ENCODE measurements around the gene ATP2A3.

Gene ATP2A3

DNA sequence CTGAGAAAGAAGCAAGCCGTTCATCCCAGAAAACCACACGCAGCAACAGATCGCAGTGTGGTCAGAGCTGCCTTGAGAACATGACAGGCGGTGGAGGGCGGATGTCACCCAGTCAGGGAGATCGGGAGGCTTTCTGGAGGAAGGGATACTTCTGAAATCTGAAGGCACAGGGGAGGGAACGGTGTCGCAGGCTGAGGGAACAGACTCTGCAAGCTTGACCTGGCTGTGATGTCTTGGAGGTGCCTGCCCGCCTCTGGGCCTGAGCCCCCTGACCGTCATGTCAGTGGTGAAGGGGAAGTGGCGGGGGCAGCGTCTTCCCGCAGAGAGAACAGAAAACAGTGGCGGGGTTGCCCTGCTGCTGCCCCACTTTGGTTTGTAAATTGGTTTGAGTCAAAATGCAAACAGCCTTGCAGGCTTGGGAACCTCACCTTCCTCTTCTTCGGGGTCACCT, 8.1 kb upstream of the ATP2A3 start:
- DNase-seq: no peak

DNA sequence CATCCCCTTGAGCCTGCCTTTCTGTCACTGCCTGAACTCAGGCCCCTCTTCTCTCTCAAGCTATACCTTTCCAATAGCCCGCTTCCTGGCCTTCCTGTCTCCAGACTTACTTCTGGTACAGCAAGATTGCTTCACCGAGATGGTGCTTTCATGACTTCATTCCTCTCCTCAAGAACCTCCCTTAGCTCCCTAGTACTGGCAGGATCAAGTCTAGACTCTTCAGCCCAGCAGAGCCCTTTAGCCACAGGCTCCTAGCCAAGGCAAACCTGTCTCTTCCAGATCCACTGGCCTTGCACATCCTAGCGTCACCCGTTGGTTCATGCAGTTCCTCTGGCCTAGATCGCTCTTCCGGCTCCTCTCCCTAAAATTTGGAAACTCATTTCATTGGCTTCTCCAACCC, 6.4 kb upstream of the ATP2A3 start:
- no peak for DNase-seq

DNA sequence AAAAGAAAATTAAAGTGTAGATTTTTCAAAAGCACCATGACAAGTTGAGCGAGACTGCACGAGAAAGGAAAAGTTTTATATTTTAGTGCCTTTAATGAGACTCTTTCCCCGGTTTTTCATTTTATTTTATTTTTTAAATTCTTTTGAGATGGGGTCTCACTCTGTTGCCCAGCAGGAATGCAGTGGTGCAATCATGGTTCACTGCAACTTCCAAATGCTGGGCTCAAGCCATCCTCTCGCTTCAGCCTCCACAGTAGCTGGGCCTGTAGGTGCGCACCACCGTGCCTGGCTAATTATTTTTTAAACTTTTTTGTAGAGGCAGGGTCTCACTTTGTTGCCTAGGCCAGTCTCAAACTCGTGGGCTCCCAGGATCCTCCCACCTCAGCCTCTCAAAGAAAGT, 5.7 kb upstream of the ATP2A3 start:
- no peak for DNase-seq

DNA sequence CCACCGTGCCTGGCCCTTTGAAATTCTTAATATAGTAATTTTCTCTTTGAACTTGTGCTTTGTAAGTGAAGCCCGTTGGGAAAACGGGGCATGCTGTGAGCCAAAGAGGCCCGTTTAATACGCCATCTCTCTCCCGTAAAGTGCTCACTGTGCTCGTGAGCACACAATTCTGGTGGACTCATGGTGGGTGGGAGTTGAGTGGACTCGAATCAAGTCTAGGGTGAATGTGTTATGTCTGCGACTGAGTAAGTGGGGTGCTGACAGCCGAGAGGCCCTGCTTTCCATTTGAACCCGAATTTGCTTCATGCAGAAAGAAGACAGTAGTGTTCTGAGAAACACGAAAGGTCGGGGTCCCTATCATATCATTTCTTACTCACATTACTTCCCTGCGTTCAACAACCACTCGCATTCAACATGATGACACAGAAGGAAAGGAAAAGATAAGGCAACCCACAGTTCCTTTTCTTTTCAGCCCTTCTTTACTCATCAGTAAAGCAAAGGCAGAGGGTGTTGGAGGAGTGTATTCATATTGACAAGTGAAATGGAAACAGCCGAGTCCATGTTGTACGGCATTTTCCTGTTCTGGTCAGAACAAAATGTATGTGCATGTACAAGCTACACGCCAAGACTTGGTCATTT, 4.8 kb upstream of the ATP2A3 start:
- no peak for DNase-seq

DNA sequence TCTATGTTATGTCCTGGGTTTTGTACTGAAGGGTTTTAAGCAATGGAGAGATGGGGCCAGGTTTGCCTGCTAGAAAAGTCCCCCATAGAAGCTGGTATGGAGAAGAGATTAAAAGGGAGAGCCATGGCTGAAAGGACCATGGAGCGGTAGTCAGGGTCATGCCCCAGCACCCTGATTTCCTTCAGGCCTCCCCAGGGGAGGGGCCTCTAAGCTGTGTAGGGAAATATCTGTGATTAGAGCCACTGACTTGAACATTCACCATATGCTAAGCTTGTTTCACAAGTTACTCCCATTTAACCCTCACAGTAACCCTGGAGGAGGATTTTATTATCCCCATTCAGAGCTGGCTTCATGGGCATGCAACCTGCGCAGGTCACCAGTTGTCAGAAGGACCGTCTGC, 3.8 kb upstream of the ATP2A3 start:
- DNase-seq: no peak

DNA sequence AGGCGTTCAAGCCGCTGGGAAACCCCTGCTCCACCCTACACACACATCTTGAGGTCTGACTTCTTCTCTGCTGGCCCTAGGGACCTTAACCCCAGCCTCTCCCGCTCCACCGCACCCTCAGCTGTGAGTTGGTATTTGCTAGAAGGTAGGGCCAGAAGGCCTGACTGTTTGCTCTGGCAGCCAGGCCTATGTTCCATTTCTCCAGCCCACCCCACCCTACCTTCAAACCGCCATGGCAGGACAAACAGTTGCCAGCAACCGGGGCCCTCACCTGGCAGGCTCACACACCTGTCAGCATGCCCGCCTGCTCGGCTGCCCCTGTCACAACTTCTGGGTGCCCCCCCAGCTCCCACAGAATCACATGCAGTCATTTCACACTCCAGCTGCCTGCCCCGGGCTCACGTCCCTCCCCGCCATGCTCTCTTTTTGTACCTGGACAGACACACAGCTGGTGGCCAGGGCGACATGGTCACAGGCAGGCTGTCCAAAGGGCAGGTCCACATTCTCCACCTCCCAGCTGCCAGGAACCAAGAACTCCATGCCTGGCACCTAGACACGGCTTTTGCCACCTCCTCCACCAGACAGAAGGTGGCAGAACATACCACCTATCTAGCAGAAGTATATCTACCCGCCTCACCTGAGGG, 2.6 kb upstream of the ATP2A3 start:
- peak in 1 of 3 experiments; percentile 20 for DNase-seq

DNA sequence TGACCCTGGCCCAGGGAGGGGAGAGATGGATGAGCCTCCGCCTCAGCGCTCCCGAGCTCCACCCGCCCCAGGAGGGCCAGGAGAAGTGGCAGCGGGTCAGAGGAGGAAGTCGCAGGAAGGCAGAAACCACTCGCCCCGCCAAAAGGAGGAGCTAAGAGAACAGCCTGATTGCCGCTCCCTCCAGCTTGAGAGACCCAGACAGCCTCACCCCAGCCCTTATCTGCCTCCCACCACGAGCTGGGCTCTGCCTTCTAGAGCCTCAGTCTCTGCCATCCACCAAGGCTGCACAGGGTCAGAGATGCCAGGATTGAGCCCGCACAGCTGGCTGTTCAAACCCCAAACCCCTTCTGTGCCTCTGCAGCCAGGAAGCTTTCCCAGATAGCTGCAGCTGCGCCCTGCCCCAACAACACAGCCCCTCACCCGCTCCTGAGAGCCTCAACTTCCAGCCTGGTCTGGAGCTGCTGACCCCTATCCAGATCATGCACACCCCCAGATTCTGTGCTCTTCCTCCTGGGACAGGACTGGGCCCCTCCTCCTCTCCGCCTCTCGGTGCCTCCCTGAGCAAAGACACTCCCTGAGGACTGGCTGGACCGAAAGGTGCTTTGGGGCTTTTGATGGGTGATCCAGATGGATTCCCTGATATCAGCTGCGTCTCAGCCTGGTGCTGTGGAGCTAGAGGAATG, 1.0 kb upstream of the ATP2A3 start:
- peak; percentile 53 to 83 (median 78) for DNase-seq

DNA sequence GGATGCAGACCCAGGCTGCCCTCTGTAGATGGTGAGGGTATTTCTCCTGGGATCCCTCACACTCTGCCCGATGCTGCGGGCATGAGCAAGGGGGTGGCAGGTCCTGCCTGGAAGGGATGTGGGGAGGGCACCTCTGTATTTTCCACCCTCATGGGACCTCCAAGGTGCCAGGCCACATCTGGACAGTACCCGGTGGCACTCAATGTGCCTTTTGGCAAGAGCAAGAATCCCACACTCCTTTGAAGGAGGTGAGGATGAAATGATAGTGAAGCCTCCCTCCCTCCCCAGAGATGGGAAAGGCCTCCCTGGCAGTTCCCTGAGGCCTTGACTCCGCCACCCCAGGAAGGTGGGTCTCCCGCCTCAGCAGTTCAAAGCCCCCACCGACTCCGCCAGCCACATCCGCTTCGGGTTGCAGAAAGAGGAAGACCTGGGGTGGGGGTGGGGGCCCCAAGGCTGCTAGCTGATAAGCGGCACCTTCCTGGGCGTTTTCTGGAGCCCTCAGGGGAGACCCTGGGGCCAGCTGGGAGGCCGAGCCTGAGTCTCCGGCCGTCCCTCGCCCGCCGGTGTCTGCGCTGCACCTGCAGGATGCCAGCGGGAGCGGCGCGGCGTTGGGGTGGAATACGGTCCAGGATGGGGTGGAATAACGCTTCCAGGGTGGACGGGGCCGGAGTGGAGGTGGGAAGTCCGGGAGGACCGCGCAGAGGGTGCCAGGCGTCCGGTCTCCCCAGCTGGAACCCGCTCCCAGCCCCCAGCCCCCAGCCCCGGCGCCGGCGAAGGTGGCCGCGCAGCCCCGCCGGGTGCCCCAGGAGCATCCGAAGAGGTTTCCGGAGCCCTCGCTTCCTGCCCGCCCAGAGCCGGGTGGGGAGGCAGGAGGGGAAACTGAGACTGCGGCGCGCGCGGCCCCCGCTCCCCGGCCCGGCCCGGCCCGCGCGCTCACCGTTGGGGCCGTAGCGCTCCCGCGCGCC, 718 bp downstream of the ATP2A3 start:
- peak in 2 of 3 experiments; percentile 37 to 48 for DNase-seq

DNA sequence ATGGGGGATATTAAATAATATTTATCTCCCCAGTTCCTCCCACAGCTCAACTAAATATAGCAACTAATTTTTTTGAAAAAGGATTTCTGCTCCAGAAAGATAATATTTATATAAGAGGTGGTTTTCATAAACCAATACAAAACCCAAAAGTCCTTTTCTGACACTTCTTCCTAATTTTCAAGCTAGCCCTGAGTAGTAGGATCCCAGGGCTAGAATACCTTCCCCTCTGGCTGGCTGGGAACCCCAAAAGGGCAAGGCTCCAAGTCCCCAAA, 1.3 kb downstream of the ATP2A3 start:
- no peak for DNase-seq

DNA sequence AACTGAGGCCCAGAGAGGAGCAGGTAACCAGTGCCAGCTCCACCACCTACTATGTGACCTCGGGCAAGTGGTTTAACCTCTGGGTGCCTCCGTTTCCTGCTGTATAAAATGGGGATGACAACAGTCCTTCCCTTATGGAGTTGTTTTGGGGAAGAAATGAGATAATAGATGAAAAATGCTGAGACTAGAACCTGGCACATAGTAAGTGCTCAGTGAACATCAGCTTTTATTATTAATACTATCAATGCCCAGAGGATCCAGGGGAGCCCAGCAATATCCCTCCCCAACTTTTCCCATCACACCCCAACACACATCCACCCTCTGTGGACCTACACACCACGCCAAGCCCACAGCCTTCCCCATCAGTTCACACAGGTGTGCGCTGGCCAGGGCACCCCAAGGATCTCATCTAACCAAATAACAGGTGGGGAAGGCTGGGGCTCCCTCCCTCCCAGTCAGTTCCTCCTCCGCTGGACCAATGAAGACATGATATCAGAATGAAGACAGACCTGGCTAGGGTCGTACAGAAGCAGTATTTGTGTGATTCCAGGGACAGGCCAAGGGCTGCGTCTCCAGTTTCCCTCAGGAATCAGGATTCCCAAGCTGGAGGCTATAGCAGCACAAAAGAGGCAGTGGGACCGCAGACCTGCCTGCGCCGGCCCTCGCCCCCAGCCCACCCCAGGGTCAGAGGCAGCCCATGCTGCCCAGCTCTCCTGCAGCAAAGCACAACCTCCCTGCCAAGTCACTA, 1.8 kb downstream of the ATP2A3 start:
- no peak for DNase-seq

DNA sequence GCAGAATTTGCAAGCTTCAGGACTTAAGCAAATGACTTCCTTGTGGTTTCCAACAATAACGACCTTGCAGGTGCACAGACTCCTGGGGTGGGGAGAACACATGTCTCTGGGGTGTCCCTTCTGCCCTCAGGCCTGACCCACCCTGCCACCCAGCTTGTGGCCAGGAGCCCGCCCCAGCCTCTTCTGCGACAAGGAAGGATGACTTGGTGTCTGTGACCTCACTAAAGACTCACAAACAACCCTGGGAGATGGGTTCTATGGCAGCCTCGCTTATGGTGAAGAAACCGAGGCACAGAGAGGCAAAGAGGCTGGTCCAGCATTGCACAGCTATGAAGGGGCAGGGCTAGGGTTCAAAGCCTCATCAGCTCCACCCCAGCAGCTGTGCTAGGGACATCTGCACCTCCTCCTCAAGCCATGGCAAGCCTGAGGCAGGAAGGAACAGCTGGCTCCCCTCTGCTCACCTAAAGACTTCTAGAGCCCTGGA, 2.6 kb downstream of the ATP2A3 start:
- peak; percentile 36 to 67 (median 37) for DNase-seq

DNA sequence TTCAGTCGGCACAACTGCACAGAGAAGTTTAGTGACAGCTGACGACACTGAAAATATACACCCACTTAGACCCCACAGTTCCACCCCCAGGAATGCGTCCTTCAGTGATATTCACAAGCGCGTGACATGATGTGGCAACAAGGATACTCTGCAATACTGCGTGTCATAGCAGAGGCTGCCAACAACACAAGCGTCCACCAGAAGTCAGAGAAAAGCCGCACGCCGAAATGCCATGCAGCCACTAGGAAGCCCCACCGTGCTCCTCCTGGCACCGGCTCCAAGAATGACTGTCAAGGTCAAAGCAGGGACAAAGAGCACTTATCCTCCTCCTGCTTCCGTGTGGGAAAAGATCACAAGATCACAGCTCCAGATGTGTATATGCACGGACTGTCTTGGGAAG, 3.5 kb downstream of the ATP2A3 start:
- DNase-seq: peak in 2 of 3 experiments; percentile 14 to 41

DNA sequence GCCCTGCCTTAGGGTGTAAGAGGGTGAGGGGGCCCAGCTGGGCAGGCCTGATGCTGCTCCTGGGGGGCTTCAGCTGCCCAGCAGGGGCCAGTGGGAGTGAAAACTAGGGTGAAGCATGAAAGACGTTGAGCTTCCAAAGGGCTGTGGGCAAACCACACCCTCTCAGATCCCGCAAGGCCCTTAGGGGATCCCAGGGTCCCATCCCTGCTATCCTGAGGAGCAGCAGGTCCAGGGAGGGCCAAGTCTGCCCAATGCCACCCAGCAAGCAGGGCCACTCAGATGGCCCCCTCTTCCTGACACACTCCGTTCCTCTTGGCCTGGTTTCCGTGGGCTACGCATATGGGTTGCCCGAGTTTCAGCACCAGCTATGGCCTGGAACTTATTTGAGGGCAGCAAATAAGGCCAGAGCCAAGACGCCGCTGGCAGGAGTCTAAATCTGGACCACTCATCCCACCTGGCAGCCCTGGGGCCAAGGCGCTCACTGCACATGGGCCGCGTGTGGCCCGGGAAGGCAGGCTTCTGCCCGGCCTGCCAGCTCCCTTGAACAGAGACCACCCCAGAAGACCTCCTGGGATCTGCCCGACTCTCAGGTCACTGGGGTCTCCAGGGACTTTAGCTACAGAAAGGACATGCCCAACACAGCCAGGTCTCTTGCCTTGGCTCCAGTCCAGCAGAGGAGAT, 4.2 kb downstream of the ATP2A3 start:
- peak in 1 of 3 experiments; percentile 51 for DNase-seq

DNA sequence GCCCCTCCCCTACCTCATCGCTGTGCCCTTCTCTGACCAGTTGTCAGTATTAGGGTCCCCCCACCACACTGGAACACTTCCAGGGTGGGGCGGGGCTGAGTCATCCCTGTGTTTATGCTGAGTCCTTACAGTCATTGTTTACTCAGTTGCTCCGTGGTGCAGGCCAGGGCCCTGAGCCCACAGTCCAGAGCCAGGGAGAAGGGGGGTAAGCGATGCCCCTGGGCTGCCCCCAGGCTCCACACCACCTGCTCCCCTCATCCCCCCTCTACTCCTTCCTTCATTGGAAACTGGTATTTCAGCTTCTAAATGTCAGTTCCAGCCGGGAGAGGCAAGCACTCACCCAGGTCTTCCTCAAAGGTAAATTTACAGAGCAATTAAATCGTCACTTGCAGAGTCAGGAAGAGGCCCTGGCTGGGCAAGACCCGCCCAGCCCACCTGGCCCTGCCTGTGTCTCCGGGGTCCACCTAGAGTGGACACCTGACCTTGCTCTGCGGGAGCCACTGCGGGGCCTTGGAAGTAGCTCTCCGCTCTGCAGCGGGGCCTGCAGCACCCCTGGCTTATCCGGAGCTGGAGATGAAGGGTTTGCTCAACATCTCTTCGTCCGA, 4.8 kb downstream of the ATP2A3 start:
- peak; percentile 16 to 97 (median 90) for DNase-seq

DNA sequence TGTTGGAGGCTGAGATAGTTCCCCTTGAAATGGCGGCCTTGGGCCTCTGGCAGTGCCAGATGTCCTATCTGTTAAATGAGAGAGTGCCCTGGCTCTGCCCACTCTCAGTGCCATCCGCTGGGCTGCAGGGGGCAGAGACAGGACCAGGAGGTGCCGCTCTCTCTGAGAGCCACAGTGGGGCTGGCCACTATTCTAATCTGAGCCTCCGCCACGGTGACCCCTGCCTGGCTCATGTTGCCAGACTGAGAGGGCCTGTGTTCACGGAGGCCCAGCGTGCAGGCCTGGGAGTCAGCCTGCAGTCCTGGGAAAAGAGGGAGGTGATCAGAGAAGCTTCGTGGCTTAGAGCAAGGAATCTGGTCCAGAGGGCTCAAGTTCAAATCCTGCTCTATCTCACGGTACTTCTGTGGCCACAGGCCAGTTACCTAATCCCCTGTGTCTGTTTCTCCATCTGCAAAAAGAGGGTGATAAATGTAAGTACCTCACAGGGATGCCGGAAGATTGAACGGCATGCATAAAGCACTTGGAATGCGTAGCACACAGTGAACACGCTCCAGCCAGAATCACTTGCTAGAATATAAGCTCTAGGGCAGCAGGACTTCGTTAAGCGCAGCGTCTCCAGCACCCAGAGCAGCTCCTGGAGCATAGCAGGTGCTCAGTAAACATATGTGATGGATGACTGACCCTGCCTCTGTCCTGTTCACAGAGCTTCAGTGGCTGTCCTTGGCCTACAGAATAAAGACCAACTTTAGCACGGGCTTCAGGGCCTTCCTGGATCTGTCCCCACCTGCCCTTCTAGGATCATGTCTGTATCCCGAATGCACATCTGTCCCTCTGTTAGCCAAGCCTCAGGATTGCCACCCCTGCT, 6.3 kb downstream of the ATP2A3 start:
- peak in 2 of 3 experiments; percentile 9 to 30 for DNase-seq

DNA sequence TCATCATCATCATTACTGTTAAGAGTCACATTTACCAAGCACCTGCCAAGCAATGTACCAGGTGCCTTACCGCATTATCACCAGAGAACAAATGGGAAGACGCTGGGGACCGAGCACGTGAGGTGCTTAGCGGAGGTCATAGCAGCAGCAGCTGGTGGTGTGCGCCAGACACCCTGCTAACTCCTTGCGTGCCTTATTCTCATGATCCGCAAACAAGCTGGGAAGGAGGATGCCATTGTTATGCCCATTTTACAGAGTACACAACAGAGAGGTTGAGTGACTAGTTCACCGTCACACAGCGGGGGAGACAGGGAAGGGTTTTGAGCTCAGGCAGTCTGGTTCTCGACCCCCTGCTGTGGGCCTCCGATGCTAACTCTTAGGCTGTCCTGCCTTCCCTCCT, 7.3 kb downstream of the ATP2A3 start:
- DNase-seq: peak; percentile 52 to 93 (median 90)

DNA sequence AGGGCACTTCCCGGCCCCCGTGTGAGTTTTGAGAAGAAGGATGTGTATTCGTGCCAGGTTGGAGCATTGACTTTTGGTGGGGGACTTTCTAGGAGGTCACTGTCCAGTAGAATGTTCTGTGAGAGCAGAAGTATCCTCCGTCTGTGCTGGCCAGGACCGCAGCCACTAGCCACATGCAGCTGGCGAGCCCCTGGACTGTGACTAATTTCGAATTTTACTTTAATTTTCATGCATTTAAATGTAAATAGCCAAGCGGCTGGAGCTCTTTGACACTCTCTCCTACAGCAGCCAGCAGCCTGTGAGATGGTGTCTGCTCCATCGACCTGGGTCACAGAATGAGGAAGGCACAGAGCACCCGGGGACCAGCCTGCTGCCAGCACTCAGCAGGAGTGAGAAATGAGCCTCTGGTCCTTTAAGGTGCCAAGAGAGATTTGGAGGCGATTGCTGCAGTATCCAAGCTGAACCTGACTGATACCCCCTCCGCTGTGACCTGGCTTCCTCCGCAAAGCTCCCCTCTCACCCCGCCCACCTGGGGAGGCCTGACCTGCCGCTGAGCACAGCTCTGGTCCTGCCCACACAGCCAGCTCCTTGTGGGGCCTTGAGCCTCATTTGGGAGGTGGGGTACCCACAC, 7.8 kb downstream of the ATP2A3 start:
- DNase-seq: peak in 2 of 3 experiments; percentile 51 to 90

DNA sequence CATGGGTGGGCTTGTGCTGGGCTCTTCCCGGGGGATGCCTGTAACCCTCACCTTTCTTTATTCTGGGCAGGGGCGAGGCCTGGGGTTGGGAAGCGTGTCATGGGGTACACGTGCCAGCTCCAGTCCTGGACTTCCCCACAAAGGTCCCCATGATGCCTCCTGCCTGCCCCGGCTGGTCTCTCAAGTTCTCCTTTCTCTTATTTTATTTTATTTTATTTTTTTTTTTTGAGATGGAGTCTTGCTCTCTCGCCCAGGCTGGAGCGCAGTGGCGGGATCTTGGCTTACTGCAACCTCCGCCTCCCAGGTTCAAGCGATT, 8.6 kb downstream of the ATP2A3 start:
- no peak for DNase-seq

DNA sequence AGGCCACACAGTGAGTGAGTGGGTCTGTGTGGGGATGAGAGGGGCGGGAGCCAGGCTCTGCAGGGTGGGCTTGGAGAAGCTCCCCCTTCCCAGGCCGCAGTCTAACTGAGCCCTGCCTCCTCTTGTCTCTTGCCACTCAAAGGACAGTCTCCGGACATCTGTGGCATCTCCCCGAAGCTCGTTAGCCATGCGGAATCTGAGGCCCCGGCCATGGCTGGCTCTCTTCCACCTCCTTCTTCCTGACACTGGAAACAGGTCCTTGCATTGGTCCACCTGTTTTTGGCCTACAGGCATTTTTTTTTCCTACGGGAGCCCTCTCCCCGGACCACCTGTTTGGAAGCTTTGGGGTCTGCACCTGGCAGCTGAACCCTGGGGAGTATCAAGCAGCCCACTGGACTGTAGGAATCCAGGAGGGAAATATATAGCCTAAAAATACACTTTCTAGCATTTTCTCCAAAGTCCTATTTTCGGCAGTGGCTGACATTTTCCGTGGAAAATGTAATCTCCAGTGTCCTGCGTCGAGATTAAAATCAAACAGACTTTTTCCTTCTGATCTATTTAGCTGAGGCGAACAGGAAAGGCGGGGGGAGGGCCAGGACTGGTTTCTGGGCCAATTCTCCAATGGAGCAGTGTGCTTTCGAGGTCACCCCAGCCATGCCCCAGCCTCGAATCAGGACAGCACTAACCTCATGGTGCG, 9.1 kb downstream of the ATP2A3 start:
- DNase-seq: peak in 1 of 3 experiments; percentile 22
